Neural cell (in vitro differentiated cells): ENCODE data around the gene ATP2B1.

Source experiments
- EP300 ChIP-seq: fragments of 450-650 bp; conservative IDR thresholded peaks from 2 replicates; pipeline ENCODE4 v1.6.1; 2014; ENCODE audit warnings: antibody characterized with exemption, mild to moderate bottlenecking, moderate library complexity; ENCODE audit not compliant: poor library complexity, severe bottlenecking
- POLR2AphosphoS5 ChIP-seq: IDR thresholded peaks from 2 replicates; pipeline ENCODE4 v1.6.1; 2012
- TAF1 ChIP-seq: IDR thresholded peaks from 2 replicates; pipeline ENCODE4 v1.6.1; 2012; ENCODE audit warnings: low read depth
- TF ChIP-seq, protein P1 (sequence below): fragments of 450-650 bp; IDR thresholded peaks from 2 replicates; pipeline ENCODE4 v1.5.1; 2014; ENCODE audit warnings: antibody characterized with exemption, mild to moderate bottlenecking, moderate library complexity; ENCODE audit not compliant: poor library complexity, severe bottlenecking

DNA sequence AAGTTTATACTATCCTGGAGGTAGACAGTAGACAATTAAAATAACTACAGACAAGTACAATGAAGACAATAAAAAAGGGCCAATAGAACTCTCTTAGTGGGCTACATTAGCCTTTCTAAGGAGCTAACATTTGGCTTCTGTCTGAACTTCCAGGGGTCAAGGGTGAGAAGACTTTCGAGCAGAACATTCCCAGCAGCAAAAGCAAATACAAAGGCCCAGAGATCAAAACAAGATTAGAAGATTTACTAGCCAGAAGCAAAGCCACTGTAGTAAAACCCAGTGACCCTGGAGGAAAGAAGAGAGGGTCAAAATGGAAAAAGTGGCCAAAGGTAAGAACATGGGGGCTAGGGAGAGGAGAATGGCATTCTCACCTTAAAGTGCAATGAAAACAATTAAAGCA is 63.2 kb downstream of the ATP2B1 start:
- TF ChIP-seq, protein P1, sequence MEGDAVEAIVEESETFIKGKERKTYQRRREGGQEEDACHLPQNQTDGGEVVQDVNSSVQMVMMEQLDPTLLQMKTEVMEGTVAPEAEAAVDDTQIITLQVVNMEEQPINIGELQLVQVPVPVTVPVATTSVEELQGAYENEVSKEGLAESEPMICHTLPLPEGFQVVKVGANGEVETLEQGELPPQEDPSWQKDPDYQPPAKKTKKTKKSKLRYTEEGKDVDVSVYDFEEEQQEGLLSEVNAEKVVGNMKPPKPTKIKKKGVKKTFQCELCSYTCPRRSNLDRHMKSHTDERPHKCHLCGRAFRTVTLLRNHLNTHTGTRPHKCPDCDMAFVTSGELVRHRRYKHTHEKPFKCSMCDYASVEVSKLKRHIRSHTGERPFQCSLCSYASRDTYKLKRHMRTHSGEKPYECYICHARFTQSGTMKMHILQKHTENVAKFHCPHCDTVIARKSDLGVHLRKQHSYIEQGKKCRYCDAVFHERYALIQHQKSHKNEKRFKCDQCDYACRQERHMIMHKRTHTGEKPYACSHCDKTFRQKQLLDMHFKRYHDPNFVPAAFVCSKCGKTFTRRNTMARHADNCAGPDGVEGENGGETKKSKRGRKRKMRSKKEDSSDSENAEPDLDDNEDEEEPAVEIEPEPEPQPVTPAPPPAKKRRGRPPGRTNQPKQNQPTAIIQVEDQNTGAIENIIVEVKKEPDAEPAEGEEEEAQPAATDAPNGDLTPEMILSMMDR = no peak
- no peak for TF ChIP-seq EP300
- no peak for TF ChIP-seq POLR2AphosphoS5
- no peak for TF ChIP-seq TAF1
